Prostate gland (tissue), 2 donors: ENCODE results near the gene TRAPPC2. TPM values are rescaled to one million over a fixed set of nuclear protein-coding genes. Genes with fewer than 3 reads are reported as not detected.

ENCODE experiments used
- DNase-seq: peaks from one replicate; pipeline ENCODE4 v3.0.0-alpha.2; 2019; ENCODE audit warnings: low spot score
- H3K27ac ChIP-seq, 2 donors: fragments of 200-600 bp; sonication (generic); 2 replicates each; pipeline ENCODE4 v1.5.1; 2017 to 2019
- H3K27me3 ChIP-seq: fragments of 200-600 bp; sonication (generic); replicated peaks from 2 replicates; pipeline ENCODE4 v1.5.1; 2019; ENCODE audit not compliant: insufficient read depth
- H3K36me3 ChIP-seq, 2 donors: fragments of 200-600 bp; sonication (generic); 1 replicate in 1 of 2; 2 replicates in 1 of 2; pipeline versions ENCODE4 v1.5.1 to v1.8.1; 2017 to 2019
- H3K4me1 ChIP-seq: fragments of 200-600 bp; sonication (generic); replicated peaks from 2 replicates; pipeline ENCODE4 v1.5.1; 2019
- H3K4me3 ChIP-seq, 2 donors: fragments of 200-600 bp; sonication (generic); 2 replicates each; pipeline ENCODE4 v1.5.1; 2017 to 2019
- H3K9me3 ChIP-seq: fragments of 200-600 bp; sonication (generic); 2 replicates; pipeline ENCODE4 v1.5.1; 2017
- POLR2A ChIP-seq: fragments of 450-650 bp; IDR thresholded peaks from one replicate; pipeline ENCODE4 v1.6.1; 2016; ENCODE audit warnings: antibody characterized with exemption, mild to moderate bottlenecking
- POLR2AphosphoS5 ChIP-seq: sonication (generic); formaldehyde crosslinking; IDR thresholded peaks from one replicate; pipeline ENCODE4 v1.6.1; 2017; ENCODE audit warnings: antibody characterized with exemption
- WGBS: methylation state at CpG from one replicate; pipeline ENCODE4 v1.1.5; 2018; 5-methylcytosine and 5-hydroxymethylcytosine counted together
- intact Hi-C: fragments of 100-400 bp; cut with DNase I; formaldehyde crosslinking; loops from one replicate; pipeline ENCODE4 v1.14.2; 2022
- total RNA-seq, 2 donors: library from RNA; depleted of rRNA; stranded (reverse); fragments of >200 nt; gene quantifications; one replicate each; pipeline ENCODE4 v1.1.0, GENCODE V29; 2016
- TF ChIP-seq, protein P1 (sequence below), 4 experiments: fragments of 200-600 bp in 2 of 4; fragments of 450-650 bp in 2 of 4; sonication (generic) in 2 of 4; IDR thresholded peaks; 1 replicate in 3 of 4; 2 replicates in 1 of 4; pipeline ENCODE4 v1.5.1; 2016 to 2019; ENCODE audit warnings: antibody characterized with exemption in 4 of 4, mild to moderate bottlenecking in 2 of 4, moderate library complexity in 2 of 4

The TRAPPC2 gene
- total RNA-seq, 2 donors from 2014 or later = 15.6 to 20.2 TPM

DNA sequence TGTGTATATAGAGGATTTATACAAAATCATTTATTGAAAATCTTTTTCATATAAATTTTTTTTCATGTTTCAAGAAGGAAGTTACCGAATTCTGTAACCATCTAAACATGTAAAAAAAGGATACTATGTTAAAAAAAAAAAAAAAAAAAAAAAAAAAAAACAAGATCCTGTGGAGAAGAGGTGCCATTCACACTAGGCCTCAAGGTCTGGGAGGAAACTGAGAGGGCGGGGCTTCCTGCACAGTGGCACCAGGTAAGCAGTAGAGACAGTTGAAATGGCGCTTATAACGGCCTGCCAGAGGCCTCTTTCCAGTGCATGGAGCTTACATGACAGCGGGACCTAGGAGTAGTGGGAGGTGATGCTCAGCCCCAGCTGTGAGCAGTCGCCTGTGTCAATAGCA, 17.5 kb downstream of the TRAPPC2 start:
- no peaks in the 10 kb centered on the region for H3K27me3 ChIP-seq
- H3K36me3 ChIP-seq = no peaks in the 10 kb centered on the region
- no peak overlapping the region for H3K4me3 ChIP-seq
- H3K9me3 ChIP-seq = no peaks in the 10 kb centered on the region
- H3K4me1 ChIP-seq = no peaks in the 10 kb centered on the region
- DNase-seq = no peak
- TF ChIP-seq POLR2A (no peak), POLR2AphosphoS5 (no peak)
- TF ChIP-seq, protein P1, sequence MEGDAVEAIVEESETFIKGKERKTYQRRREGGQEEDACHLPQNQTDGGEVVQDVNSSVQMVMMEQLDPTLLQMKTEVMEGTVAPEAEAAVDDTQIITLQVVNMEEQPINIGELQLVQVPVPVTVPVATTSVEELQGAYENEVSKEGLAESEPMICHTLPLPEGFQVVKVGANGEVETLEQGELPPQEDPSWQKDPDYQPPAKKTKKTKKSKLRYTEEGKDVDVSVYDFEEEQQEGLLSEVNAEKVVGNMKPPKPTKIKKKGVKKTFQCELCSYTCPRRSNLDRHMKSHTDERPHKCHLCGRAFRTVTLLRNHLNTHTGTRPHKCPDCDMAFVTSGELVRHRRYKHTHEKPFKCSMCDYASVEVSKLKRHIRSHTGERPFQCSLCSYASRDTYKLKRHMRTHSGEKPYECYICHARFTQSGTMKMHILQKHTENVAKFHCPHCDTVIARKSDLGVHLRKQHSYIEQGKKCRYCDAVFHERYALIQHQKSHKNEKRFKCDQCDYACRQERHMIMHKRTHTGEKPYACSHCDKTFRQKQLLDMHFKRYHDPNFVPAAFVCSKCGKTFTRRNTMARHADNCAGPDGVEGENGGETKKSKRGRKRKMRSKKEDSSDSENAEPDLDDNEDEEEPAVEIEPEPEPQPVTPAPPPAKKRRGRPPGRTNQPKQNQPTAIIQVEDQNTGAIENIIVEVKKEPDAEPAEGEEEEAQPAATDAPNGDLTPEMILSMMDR (IDR thresholded peaks at IDR 0.05) = no peak
- WGBS = 86% methylated on average over 6 of the region's 6 CpGs
- no peak overlapping the region for H3K27ac ChIP-seq
- intact Hi-C loops = no loop called here

DNA sequence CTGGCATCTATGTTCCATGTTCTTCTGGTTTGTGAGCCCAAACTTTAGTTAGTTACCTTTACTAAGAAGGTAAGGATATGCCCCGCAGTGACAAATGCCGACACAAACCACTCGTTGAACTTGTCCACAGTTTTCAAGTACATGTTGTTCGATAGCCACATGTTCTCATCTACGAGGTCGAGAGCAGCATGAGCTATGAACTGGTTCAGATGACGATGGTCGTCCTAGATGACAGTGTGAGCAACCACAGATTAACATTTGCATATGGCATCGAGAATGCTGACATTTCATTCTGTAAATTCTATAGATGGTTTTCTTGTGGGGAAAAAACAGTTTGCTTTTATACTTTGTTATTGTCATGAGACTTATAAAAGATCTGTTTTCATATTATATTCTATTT, 18.0 kb downstream of the TRAPPC2 start:
- 96% methylated on average over 9 of the region's 9 CpGs for WGBS
- TF ChIP-seq POLR2AphosphoS5 (no peak), POLR2A (no peak)
- TF ChIP-seq, protein P1 (IDR thresholded peaks at IDR 0.05) = no peak
- no peaks in the 10 kb centered on the region for H3K36me3 ChIP-seq

DNA sequence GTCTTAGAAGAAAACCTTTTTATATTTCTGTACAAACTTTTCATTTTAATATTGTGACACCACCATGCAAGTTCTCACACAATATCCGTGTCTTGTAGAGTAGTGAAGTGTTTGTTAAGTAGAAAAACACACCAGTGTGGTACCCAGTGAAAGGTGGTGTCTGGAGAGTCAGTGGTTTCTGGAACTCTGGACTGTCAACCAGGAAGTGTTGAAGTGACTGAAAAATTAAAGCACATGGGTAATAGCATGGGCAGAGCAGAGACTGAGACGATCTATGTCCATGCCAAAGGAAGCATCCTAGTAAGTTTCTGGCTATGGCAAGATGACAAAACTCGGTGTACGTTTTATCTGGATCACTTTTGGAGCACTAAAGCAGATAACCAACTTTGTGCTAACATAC, 23.3 kb downstream of the TRAPPC2 start:
- Histone ChIP-seq H3K27ac (no peak overlapping the region), H3K36me3 (no peaks in the 10 kb centered on the region), H3K27me3 (no peaks in the 10 kb centered on the region), H3K4me3 (no peak overlapping the region), H3K9me3 (no peaks in the 10 kb centered on the region), H3K4me1 (no peaks in the 10 kb centered on the region)
- intact Hi-C loops = no loop called here
- WGBS = 66% methylated on average over 4 of the region's 4 CpGs
- no peak for DNase-seq
- TF ChIP-seq POLR2AphosphoS5 = no peak
- TF ChIP-seq, protein P1 (IDR thresholded peaks at IDR 0.05) = no peak
- no peak for TF ChIP-seq POLR2A

More for the DNA sequence above, 18.0 kb downstream of the TRAPPC2 start:
- no peaks in the 10 kb centered on the region for H3K9me3 ChIP-seq
- intact Hi-C loops = no loop called here
- no peak for DNase-seq
- no peaks in the 10 kb centered on the region for H3K4me1 ChIP-seq
- H3K27me3 ChIP-seq = no peaks in the 10 kb centered on the region
- no peak overlapping the region for H3K4me3 ChIP-seq
- H3K27ac ChIP-seq = no peak overlapping the region

DNA sequence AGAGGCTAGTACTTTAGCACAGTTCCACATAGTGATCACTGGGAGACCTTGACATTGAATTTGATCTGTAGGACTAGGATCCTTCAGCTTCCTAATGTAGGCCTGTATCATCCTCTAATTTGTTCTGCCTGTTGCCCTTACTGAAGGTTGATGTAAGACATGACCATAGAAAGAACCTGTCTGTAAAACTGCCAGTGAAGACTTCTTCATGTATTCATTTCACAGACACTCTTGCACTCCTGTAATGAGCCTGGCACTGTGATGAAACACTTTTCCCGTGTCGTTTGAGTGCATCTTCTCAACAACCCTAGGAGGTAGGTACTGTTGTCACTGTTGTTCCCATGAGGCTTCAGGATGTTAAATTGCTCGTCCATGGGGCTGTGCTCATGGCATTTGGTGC, 30.8 kb downstream of the TRAPPC2 start:
- 76% methylated on average over 3 of the region's 3 CpGs for WGBS
- no peak for DNase-seq
- Histone ChIP-seq H3K27ac (no peak overlapping the region), H3K36me3 (no peaks in the 10 kb centered on the region), H3K4me3 (no peak overlapping the region), H3K9me3 (no peaks in the 10 kb centered on the region), H3K4me1 (no peaks in the 10 kb centered on the region), H3K27me3 (no peaks in the 10 kb centered on the region)
- intact Hi-C loops = no loop called here
- no peak for TF ChIP-seq POLR2AphosphoS5
- TF ChIP-seq, protein P1 (IDR thresholded peaks at IDR 0.05) = no peak
- no peak for TF ChIP-seq POLR2A

DNA sequence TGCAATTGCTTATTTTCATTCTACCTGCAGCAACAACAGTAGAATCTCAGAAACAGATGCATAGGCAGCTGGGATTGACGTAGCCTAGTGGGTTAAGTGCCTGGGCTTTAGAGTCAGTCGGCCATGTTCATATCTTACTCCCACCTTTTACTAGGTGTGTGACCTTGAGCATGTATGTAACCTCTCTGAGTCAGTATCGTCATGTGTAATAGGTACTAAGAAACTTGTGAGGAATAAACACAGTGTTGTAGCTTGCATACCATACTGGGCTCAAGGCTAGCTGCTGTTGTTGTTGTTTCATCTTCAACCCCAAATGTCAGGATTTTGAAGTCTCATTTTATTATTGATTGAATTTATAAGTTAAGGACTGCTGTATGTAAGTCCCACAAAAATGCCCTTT, 31.3 kb downstream of the TRAPPC2 start:
- no peaks in the 10 kb centered on the region for H3K27me3 ChIP-seq
- no peak overlapping the region for H3K4me3 ChIP-seq
- 80% methylated on average over 3 of the region's 3 CpGs for WGBS
- TF ChIP-seq POLR2AphosphoS5 (no peak), POLR2A (no peak)
- TF ChIP-seq, protein P1 (IDR thresholded peaks at IDR 0.05) = no peak
- DNase-seq = no peak
- no peak overlapping the region for H3K27ac ChIP-seq
- H3K9me3 ChIP-seq = no peaks in the 10 kb centered on the region
- H3K36me3 ChIP-seq = no peaks in the 10 kb centered on the region
- intact Hi-C loops = no loop called here
- no peaks in the 10 kb centered on the region for H3K4me1 ChIP-seq
